ENCODE data around the gene COL4A2. TPM values are rescaled to one million over a fixed set of nuclear protein-coding genes. Genes with fewer than 3 reads are reported as not detected.
"Not testable (repeated sequence)": the region's sequence is repeated elsewhere in the genome, so short reads cannot be mapped to it uniquely, and the experiment has no call there.

COL4A2 gene
- total RNA-seq, 8 experiments from 2014 or later = 3.5 to 379 (median 30.2) TPM

DNA sequence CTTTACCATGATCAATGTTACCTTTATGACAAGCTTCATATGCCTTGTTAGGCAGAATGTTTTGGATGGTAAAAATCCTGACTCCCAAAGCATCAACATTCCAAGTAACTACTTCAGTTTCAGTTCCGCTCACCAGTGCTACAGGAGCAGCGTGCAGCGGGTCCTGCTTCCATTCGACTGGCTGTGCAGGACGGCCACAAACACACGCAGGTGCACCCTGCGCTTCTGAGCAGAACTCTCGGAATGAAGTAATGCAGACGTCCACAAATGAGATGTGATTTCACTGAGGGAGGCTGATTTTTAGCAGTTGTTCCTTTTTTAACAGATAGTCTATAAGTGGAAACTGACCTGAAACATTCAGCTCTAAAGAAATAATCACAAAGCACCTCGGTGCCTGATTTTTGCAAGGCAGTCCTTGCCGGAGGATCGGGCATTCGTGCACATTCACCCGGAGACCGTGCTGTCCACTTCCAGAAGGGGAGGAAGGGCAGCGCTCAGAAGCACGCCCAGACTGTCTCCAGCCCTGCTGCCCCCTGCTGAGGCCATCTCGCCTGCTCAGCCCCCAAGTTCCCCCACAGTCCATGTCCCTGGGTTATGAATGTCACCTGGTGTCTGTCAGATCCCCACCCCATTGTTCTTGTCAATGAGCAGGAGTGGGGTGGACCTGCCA, 168.6 kb downstream of the COL4A2 start:
- in situ Hi-C loops (cut with MboI; ENCODE audit: low pct_unique_long_range_greater_than_20kb in 2 of 9, low sequenced_read_pairs in 9 of 9, unreplicated experiment in 9 of 9) = no loop called here
- H3K4me3 ChIP-seq = no peak overlapping the region
- H3K4me1 ChIP-seq (replicated peaks in 1 of 2) = peaks cover 24 to 31% of the 10 kb centered on the region in 2 donors
- no peak for ATAC-seq (replicated peaks in 6 of 8)
- H3K27ac ChIP-seq = no peak overlapping the region
- WGBS, 10 experiments = 81 to 100% (median 93%) methylated on average over 1 to 15 of the region's 18 CpGs; no CpG with 5 or more reads in 3 of the 10 experiments

DNA sequence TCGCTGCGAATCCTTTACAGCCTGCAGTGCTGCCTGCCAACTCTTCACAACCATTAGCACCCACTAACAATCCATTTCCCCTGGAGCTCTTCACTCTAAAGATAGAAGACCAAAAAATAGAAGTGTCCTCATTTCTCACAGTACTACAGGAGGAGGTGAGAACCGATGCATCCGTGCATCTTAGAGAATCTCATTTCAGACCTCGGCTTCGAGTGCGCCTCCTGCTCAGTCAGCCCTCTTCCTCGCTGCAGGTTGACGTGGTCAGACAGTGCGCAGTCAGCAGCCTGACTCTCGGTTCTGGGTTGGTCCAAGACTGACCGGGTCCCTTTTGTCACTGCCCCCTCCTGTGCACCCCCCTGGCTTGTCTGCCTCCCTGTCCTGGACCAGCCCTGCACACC, 169.1 kb downstream of the COL4A2 start:
- H3K27ac ChIP-seq = no peak overlapping the region

DNA sequence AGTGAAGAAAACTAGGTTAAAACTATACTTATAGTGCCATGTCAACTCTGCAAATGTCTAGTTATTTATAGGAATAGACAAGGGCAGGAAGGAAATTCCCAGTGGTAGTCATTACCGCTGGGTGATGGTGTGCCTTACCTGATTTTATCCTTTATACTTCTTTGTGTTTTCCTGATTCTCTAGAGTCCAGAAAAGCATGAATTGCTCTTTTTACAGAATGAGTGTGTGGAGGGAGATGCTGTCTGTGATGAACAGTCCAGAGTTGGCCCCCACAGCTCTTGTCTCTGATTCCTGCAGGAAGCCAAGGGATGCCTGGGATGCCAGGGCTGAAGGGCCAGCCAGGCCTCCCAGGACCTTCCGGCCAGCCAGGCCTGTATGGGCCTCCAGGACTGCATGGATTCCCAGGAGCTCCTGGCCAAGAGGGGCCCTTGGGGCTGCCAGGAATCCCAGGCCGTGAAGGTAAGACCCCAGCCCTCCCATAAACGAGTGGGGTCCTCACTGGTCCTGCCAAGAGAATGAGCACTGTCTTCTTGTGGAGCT, 170.7 kb downstream of the COL4A2 start:
- peaks cover 9 to 17% of the 10 kb centered on the region in 2 donors for H3K4me1 ChIP-seq (replicated peaks in 1 of 2)
- in situ Hi-C loops (cut with MboI; ENCODE audit: low pct_unique_long_range_greater_than_20kb in 2 of 9, low sequenced_read_pairs in 9 of 9, unreplicated experiment in 9 of 9) = no loop called here
- H3K27ac ChIP-seq = no peak overlapping the region
- no peak overlapping the region for H3K4me3 ChIP-seq
- WGBS, 10 experiments = 40 to 100% (median 100%) methylated on average over 1 to 3 of the region's 4 CpGs; no CpG with 5 or more reads in 1 of the 10 experiments
- ATAC-seq (replicated peaks in 6 of 8) = no peak

More for the DNA sequence above, 169.1 kb downstream of the COL4A2 start:
- in situ Hi-C loops (cut with MboI; ENCODE audit: low pct_unique_long_range_greater_than_20kb in 2 of 9, low sequenced_read_pairs in 9 of 9, unreplicated experiment in 9 of 9) = no loop called here
- H3K4me3 ChIP-seq = no peak overlapping the region
- H3K4me1 ChIP-seq (replicated peaks in 1 of 2) = peaks cover 18 to 25% of the 10 kb centered on the region in 2 donors
- 80 to 100% (median 84%) methylated on average over 2 to 9 of the region's 12 CpGs; no CpG with 5 or more reads in 4 of the 10 experiments for WGBS, 10 experiments
- ATAC-seq (replicated peaks in 6 of 8) = no peak

DNA sequence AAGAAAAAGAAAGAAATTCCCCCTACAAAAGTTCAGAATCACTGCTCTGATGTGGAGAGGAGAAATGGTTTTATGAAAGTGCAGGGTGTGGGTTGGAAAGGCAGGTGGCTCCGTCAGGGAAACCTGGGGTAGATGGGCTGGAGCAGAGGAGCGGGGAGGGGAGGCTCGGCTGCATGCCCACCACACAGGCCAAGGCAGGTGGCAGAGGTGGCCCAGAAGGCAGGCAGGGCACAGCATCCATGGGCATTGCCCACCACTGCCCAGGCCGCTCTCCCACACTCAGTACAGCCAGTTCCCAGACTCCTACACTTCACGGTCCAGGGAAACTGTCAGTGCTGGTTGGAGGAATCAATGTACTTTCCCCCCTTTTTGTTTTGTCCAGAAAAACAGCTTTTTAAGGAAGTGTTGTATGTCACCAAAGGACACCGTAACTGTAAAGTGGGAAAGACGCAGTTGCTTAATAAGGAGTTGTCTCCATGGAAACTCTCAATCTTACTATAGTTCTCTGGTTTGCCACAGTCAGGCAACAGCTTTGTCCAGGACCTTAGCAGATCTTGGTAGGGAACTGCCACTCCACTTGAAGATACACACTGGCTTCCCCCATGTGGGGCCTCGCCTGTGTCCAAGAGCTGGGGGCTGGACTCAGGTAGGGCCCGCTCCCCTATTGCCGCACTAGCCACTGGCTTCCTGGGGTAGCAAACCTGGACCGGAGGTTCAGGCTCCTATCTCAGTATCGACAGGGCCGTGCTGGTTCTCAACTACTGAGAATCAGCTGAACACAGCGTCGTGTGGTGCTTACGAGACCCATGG, 171.5 kb downstream of the COL4A2 start:
- in situ Hi-C loops (cut with MboI; ENCODE audit: low pct_unique_long_range_greater_than_20kb in 2 of 9, low sequenced_read_pairs in 9 of 9, unreplicated experiment in 9 of 9) = no loop called here
- Histone ChIP-seq H3K4me1 (replicated peaks in 1 of 2) (peaks cover 9 to 17% of the 10 kb centered on the region in 2 donors), H3K27ac (no peak overlapping the region), H3K4me3 (no peak overlapping the region)
- WGBS, 10 experiments = 67 to 98% (median 92%) methylated on average over 2 to 9 of the region's 16 CpGs; no CpG with 5 or more reads in 4 of the 10 experiments
- peak in 5 of 8 experiments; percentile 19 to 55 (median 31) for ATAC-seq (replicated peaks in 6 of 8)

DNA sequence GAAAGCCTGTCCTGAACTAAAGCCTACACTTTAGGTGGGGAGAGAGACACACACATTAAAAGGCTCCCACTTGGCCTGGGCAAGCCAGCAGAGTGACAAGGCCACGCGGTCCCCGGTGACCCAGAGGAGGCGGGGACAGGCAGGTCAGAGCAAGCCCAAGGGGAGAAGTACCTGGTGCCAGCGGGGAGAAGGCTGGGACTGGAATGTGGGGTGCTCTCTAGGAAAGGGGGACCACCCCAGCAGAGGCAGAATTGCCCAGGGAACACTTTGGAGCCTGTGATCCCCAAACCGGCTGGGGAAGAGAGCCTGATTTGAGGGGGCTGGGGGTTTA, 172.1 kb downstream of the COL4A2 start:
- H3K4me3 ChIP-seq = no peak overlapping the region
- WGBS, 10 experiments = 100% methylated on average over 1 of the region's 6 CpGs; no CpG with 5 or more reads in 9 of the 10 experiments
- in situ Hi-C loops (cut with MboI; ENCODE audit: low pct_unique_long_range_greater_than_20kb in 2 of 9, low sequenced_read_pairs in 9 of 9, unreplicated experiment in 9 of 9) = no loop called here
- ATAC-seq (replicated peaks in 6 of 8) = peak in 1 of 8 experiments; percentile 25
- no peak overlapping the region for H3K27ac ChIP-seq
- H3K4me1 ChIP-seq (replicated peaks in 1 of 2) = peaks cover 9 to 17% of the 10 kb centered on the region in 2 donors

DNA sequence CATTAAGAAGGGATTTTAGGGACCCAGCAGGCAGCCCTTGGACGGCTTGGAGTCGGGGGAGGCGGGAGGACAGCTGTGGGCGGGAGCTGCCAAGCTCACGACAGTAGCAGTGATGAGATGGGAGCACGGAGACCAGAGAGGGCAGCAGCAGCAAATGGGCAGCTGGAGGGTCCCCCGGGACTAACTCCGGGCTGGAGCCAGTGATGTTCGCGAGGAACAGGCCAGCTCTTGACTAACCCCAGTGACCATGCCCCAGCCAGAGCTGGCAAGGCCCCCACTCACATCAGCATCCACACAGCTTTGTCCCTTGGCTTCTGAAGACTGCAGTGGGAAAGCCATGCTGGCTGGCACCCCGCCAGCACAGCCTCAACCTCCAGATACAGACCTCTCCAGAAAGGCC, 172.6 kb downstream of the COL4A2 start:
- in situ Hi-C loops (cut with MboI; ENCODE audit: low pct_unique_long_range_greater_than_20kb in 2 of 9, low sequenced_read_pairs in 9 of 9, unreplicated experiment in 9 of 9) = no loop called here
- Histone ChIP-seq H3K4me1 (replicated peaks in 1 of 2) (peaks cover 9 to 17% of the 10 kb centered on the region in 2 donors), H3K27ac (no peak overlapping the region), H3K4me3 (no peak overlapping the region)
- 90 to 95% (median 92%) methylated on average over 2 to 4 of the region's 11 CpGs; no CpG with 5 or more reads in 7 of the 10 experiments for WGBS, 10 experiments
- ATAC-seq (replicated peaks in 6 of 8) = peak in 4 of 8 experiments; percentile 17 to 59 (median 46)

DNA sequence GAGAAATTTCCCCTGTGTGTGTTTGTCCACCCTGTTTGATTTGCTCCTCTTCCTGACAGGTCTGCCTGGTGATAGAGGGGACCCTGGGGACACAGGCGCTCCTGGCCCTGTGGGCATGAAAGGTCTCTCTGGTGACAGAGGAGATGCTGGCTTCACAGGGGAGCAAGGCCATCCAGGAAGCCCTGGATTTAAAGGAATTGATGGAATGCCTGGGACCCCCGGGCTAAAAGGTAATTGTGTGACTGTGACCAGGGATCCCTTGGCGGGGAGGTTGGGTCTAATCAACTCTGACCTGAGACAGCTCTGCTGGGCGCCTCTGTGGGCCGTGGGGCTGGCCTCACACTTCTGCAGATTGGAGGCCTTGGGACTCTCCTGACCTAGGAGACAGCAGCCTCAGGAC, 173.1 kb downstream of the COL4A2 start:
- WGBS, 10 experiments = 83 to 100% (median 83%) methylated on average over 1 to 2 of the region's 5 CpGs; no CpG with 5 or more reads in 7 of the 10 experiments
- ATAC-seq (replicated peaks in 6 of 8) = peak in 4 of 8 experiments; percentile 27 to 40 (median 38)
- peak overlapping the region in 1 of 2 donors; percentile 8 for H3K27ac ChIP-seq
- in situ Hi-C loops (cut with MboI; ENCODE audit: low pct_unique_long_range_greater_than_20kb in 2 of 9, low sequenced_read_pairs in 9 of 9, unreplicated experiment in 9 of 9) = no loop called here
- H3K4me3 ChIP-seq = no peak overlapping the region
- peaks cover 9 to 17% of the 10 kb centered on the region in 2 donors for H3K4me1 ChIP-seq (replicated peaks in 1 of 2)

DNA sequence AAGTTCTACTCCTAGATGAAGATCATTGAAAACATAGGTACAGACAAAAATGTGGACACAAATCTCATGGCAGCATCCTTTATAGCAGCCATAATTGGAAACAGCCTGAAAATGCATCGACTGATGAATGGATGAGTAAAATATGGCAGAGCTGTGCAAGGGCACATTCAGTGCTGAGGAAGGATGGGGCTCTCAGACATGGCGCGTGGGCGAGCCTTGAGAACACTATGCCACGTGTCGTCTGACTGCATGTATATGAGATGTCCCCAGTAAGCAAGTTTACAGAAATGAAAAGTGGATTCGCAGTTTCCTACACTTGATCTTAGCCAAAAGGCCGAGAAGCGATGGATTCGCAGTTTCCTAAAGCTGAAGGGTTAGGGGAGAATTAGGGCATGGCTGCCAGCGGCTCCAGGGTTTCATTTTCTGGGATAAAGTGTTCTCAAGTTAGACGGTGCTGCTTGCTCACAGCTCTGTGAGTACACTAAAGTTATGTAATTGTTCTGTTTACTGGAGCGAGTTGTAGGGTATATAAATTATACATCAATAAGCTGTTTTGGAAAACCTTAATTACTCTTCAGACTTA, 176.4 kb downstream of the COL4A2 start:
- no peak for ATAC-seq (replicated peaks in 6 of 8)
- Histone ChIP-seq H3K27ac (no peak overlapping the region), H3K4me1 (replicated peaks in 1 of 2) (peaks cover 9 to 19% of the 10 kb centered on the region in 2 donors), H3K4me3 (no peak overlapping the region)
- 60 to 100% (median 93%) methylated on average over 1 to 13 of the region's 13 CpGs; no CpG with 5 or more reads in 1 of the 10 experiments for WGBS, 10 experiments
- in situ Hi-C loops (cut with MboI; ENCODE audit: low pct_unique_long_range_greater_than_20kb in 2 of 9, low sequenced_read_pairs in 9 of 9, unreplicated experiment in 9 of 9) = no loop called here

DNA sequence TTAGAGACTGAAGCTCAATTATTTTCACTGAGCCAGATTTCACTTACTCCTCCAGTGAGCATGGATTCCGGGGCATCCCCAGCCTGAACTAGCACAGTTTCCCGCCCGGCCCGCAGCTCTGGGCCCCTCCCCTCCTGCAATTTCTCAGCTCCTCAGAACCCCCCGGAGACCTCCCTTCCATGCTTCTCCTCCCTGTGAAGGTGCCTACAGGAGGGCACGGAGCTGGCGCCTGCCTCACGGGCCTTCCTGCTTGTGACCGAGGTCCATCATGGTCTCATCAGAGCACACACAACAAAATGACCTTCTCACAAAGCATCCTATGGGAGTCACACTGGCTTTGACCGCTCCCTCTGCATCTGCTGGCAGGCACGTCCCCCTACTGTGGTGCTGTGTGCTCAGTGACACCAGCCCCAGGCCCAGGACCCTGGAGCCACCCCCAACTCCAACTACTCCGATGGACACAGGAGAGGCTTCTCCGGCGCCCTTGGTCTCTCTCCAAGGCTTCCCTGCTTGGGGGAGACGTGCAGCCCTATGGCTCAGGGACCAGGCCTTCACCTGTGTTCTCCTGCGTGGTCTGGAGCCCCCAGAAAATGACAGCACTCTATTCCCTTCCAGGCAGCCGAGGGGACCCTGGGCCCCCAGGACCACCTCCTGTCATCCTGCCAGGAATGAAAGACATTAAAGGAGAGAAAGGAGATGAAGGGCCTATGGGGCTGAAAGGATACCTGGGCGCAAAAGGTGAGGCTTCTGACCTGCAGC, 177.4 kb downstream of the COL4A2 start:
- peaks cover 8 to 14% of the 10 kb centered on the region in 2 donors for H3K4me1 ChIP-seq (replicated peaks in 1 of 2)
- H3K4me3 ChIP-seq = no peak overlapping the region
- no peak overlapping the region for H3K27ac ChIP-seq
- no peak for ATAC-seq (replicated peaks in 6 of 8)
- 53 to 100% (median 98%) methylated on average over 1 to 8 of the region's 18 CpGs; no CpG with 5 or more reads in 4 of the 10 experiments for WGBS, 10 experiments
- in situ Hi-C loops (cut with MboI; ENCODE audit: low pct_unique_long_range_greater_than_20kb in 2 of 9, low sequenced_read_pairs in 9 of 9, unreplicated experiment in 9 of 9) = no loop called here

DNA sequence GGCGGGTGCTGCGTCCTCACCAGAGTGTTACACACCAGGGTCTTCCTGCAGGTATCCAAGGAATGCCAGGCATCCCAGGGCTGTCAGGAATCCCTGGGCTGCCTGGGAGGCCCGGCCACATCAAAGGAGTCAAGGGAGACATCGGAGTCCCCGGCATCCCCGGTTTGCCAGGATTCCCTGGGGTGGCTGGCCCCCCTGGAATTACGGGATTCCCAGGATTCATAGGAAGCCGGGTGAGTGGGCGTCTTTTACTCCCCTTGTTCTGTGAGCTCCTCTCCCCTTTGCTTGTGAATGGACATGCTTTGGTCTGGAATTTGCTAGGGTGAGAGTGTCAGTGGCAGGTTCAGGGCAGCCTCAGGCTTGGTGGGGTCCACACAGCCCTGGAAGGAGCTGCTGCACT, 178.5 kb downstream of the COL4A2 start:
- WGBS, 10 experiments = 41 to 92% (median 90%) methylated on average over 2 to 3 of the region's 9 CpGs; no CpG with 5 or more reads in 6 of the 10 experiments
- no peak overlapping the region for H3K27ac ChIP-seq
- in situ Hi-C loops (cut with MboI; ENCODE audit: low pct_unique_long_range_greater_than_20kb in 2 of 9, low sequenced_read_pairs in 9 of 9, unreplicated experiment in 9 of 9) = no loop called here
- H3K4me1 ChIP-seq (replicated peaks in 1 of 2) = peaks cover 0 to 4% of the 10 kb centered on the region in 2 donors
- H3K4me3 ChIP-seq = no peak overlapping the region
- peak in 1 of 8 experiments; percentile 48 for ATAC-seq (replicated peaks in 6 of 8)

DNA sequence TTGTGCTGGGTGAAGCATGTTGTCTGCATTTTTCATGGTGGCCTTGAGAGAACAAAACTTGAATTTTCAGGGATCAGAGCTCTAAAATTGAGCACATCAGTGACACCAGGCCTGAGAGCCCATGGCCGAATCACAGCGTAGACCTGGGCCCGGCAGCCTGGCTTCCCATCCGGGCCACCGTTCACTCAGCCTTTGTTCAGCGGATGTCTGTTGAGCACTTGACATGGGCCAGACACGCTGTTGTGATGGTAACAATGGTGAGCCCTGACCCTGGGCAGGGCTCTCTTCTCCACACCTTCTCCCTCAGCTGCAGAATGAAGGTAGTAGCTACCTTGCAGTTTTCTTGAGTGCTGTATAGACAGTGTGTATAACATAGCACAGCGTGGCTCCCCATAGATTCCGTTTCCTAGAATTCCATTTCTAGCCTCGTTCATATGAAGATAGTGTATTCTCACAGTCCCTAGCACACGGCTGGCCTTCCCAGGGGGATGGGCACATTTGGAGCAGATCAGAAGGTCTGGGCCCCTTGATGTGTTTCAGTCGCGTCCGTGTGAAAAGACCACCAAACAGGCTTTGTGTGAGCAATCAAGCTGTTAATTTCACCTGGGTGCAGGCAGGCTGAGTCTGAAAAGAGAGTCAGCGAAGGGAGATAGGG, 179.1 kb downstream of the COL4A2 start:
- no peak overlapping the region for H3K27ac ChIP-seq
- peak in 1 of 8 experiments; percentile 28 for ATAC-seq (replicated peaks in 6 of 8)
- in situ Hi-C loops (cut with MboI; ENCODE audit: low pct_unique_long_range_greater_than_20kb in 2 of 9, low sequenced_read_pairs in 9 of 9, unreplicated experiment in 9 of 9) = no loop called here
- 76 to 100% (median 90%) methylated on average over 1 to 7 of the region's 15 CpGs; no CpG with 5 or more reads in 4 of the 10 experiments for WGBS, 10 experiments
- peaks cover 0 to 4% of the 10 kb centered on the region in 2 donors for H3K4me1 ChIP-seq (replicated peaks in 1 of 2)
- H3K4me3 ChIP-seq = no peak overlapping the region

DNA sequence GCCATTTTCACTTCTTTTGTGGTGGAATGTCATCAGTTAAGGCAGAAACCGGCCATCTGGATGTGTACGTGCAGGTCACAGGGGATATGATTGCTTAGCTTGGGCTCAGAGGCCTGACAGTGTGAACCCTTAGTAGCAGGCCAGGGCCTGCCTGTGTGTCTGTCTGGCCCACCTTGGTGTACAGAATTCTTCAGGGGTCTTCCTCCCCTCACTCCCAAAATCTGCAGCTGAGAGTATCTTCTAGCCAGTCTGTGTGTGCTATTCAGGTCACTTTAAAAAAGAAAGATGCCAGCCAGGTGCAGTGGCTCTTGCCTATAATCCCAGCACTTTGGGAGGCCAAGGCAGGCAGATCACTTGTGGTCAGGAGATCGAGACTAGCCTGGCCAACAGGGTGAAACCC, 179.8 kb downstream of the COL4A2 start:
- H3K4me3 ChIP-seq; ATAC-seq (replicated peaks in 6 of 8); H3K27ac ChIP-seq; in situ Hi-C loops (cut with MboI; ENCODE audit: low pct_unique_long_range_greater_than_20kb in 2 of 9, low sequenced_read_pairs in 9 of 9, unreplicated experiment in 9 of 9); H3K4me1 ChIP-seq (replicated peaks in 1 of 2): not testable (repeated sequence)
- 100% methylated on average over 1 of the region's 3 CpGs; no CpG with 5 or more reads in 9 of the 10 experiments for WGBS, 10 experiments
